GM18907 (cell line): ENCODE data around the gene RNF103.
"Not testable (repeated sequence)": the region's sequence is repeated elsewhere in the genome, so short reads cannot be mapped to it uniquely, and the experiment has no call there.

Experiments used
- ATAC-seq: cut with Tn5 transposase; IDR thresholded peaks from one replicate; pipeline ENCODE4 v1.9.1; 2021; ENCODE audit warnings: mild to moderate bottlenecking, moderate library complexity; ENCODE audit not compliant: unreplicated experiment

RNF103 gene, protein sequence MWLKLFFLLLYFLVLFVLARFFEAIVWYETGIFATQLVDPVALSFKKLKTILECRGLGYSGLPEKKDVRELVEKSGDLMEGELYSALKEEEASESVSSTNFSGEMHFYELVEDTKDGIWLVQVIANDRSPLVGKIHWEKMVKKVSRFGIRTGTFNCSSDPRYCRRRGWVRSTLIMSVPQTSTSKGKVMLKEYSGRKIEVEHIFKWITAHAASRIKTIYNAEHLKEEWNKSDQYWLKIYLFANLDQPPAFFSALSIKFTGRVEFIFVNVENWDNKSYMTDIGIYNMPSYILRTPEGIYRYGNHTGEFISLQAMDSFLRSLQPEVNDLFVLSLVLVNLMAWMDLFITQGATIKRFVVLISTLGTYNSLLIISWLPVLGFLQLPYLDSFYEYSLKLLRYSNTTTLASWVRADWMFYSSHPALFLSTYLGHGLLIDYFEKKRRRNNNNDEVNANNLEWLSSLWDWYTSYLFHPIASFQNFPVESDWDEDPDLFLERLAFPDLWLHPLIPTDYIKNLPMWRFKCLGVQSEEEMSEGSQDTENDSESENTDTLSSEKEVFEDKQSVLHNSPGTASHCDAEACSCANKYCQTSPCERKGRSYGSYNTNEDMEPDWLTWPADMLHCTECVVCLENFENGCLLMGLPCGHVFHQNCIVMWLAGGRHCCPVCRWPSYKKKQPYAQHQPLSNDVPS

DNA sequence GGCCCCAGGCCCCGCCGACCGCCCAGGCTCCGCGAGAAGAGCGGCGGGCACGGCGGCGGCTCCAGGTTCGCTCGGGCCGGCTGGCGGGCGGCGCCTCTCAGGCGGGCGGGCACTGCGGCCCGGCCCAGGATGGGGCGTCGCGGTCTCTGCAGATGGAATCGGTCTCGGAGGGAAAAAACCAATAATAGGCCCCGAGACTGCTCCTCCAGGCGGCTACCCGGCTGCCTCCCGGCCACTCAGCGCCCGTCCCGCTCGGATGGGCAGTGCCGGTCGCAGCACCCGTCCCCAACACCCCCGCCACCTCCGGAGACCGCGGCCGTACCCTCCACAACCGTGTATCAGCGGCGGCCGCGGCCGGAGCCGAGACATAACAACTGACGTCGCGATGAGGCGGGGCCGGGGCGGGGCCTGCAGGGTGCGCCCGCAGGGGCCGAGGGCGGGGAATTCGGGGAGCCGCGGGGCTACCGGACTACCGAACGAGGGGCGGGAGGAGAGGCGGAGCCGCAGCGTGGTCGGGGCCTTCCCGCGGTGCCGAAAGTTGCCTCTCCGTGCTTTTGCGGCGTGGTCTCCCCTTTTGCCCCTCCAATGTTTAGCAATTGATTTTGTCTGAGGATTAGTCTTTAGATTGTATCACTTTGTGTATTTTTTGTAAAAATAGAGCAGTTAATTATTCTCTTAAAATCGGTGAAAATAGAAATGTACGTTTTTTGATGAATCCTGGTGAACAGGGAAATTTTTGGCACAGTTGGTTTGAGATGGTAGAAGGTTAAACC is at the start of gene RNF103:
Gene RNF103, minus strand, starts transcription at position 372 of the 773 bp plus-strand sequence. CDS start 979 bp downstream, outside the sequence.
- ATAC-seq, result peak; percentile 82

DNA sequence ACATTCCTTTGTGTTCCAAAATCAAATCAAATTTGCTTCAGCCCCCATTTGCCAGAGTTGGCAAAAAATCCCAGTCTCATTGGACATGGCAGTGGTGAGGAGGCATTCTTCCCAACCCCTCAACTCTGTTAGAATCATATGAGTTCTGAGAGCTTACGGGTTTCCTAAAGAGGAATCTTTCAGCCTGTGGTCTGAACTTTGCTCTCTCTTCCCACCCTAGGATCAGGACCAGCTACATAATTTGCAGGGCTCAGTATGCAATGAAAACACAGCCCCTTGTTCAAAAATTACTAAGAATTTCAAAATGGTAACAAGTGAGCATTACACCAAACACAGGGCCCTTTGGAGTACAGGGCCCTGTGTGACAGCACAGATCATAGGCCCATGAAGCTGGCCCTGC is 49.3 kb upstream of the RNF103 start:
- no peak for ATAC-seq

DNA sequence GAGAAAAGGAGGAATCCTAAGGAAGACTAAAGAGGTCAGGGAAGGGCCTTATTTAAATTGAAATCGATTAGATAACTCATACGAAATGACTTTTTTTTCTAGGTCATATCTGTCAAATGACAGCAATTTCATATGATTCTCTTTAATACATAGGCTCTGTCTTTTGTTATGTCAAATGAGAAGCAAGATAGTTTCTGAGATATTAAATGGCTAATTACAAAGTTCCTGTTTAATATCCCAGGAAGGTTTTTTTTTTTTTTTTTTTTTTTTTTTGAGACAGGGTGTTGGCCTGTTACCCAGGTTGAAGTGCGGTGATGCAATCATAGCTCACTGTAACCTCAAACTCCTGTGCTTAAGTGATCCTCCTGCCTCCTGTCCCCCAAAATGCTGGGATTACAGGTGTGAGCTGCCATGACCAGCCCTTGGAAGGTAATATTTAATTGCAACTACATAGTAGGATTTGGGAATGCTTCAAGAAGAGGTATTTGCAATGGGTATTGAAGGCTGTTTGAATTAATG is 48.4 kb upstream of the RNF103 start:
- ATAC-seq, result no peak

DNA sequence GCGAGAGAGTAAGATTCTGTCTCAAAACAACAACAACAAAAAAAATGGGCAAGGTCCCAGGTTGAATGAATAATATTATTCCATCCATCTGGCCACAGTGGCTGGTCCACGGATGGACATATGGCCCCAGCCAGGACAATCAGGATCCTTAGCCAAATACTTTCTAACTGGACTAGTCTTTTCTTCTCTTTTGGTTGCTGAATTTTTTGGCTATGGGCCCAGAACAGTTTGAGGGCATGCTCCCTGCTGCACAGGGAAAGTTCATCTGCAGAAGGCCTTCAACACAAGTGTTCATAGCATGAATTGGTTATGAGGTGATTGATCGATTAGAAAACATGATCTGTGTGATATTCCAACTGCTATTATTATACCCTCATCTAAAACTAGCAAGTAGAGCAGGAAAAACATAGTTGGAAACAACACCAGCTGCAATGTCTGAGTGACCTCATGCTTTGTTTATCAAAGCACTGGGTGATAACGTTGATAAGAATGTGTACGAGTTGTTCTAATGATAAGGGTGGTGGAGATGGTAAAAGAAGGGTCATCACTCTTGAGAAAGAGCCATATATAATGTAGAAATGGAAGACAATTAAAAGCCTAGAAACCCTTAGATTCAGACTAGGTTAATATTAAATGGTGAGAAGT is 47.8 kb upstream of the RNF103 start:
- no peak for ATAC-seq

GRCh38 chr2:86669323-86669722 is 45.7 kb upstream of the RNF103 start:
- ATAC-seq, result not testable (repeated sequence)

DNA sequence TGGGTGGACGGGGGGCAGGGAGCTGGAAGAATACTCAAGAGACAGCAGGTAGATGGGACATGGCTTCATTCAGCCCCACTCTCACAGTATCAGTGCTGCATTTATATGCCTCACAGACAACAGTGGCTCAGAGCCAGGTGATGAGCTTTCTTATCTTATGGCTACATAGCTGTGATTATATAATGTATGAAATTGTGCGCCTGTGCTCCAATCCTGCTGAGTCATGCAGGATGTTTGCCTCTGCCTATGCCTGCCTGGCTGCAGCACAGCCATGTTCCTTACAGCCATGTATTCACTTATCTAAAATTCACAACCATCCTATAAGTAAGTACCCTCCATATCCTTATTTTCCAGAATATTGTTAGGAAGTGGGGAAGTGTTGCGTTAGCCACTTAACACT is 37.7 kb upstream of the RNF103 start:
- ATAC-seq, result no peak

GRCh38 chr2:86650188-86650587 is 26.5 kb upstream of the RNF103 start:
- no peak for ATAC-seq

DNA sequence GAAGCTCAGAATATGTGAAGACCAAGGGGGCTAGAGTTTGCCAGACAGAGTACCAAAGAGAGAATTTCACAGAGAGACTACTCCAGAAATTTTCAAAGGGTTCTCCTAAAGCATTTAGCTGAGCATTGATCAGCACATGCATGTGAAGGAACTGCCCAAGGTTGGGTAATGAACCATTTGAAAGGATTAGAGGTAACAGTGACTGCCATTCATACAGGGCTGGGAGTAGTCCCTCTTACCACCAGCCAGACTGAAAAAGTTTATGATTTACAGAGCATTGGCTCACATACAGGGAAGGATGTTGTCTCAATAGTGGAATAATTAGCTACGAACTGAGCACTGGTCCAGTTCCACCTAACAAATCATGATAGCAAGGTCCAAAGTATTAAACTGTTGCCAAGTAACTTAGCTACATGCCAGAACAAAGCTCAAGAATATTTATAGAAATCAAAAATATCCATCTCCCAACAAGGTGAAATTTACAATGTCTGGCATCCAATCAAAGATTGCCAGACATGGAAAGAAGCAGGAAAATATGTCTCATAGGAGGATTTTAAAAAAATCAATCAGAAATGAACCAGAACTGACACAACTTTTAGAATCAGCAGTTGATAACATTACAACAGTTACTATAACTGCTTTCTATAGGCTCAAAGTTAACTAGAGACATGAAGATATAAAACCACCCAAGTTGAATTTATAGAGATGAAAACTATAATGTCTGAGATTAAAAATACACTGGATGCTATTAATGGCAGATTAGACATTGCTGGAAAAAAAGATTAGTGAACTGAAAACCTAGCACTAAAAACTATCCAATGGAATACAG is 25.7 kb upstream of the RNF103 start:
- no peak for ATAC-seq

DNA sequence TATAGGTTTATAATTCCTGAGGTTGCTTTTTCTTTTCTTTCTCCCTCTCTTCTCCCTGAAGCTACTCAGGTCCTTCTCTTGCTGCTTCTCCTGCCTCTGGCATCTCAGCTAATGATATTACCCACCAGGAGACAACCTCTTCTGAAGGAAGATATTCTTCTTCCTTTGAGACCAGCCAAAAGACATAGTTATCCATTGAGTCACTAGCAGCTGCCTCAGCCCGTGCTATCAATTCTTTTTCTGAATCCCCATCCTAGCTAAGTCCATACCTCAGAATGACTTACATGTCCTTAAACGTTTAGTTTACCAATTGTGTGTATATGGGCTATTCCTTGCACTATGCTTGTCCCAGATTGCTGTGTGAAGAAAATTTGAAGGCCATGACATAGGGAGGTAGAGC is 25.0 kb upstream of the RNF103 start:
- ATAC-seq, result no peak

DNA sequence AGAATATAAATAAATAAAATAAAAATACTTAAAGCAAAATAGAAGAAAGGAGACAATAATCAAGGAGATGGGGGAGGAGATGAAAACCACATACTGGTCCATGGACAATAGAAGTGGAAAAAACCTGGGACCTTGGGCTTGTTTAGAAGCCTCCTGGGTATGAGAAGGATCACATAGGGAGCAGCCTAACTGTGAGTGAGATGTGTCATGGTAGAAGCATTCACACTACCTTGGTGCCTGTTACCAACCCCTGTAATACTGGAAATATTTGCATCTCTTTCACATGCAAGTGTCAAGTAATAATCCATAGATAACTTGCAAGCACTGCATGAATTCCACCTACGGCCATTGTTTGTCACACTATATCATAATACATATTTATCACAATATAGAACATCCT is 23.2 kb upstream of the RNF103 start:
- ATAC-seq, result no peak

DNA sequence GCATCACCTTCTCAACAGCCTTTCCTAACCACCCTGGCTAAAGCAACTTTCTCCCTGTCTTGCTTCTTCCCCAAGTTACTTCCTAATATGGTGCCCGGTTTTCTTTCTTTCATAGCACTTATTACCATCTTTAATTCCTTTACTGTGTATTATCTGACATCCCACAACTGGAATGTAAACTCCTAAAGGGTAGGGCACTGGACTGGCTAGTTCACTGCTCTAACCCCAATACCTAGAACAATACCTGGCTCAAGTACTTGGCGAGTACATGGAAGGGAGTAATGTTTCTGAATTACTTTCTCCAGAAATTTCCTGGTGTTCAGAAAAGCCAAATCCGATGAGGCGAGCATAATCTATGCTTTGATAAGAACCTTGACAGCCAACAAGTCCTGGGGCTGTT is 22.7 kb upstream of the RNF103 start:
- ATAC-seq, result no peak

DNA sequence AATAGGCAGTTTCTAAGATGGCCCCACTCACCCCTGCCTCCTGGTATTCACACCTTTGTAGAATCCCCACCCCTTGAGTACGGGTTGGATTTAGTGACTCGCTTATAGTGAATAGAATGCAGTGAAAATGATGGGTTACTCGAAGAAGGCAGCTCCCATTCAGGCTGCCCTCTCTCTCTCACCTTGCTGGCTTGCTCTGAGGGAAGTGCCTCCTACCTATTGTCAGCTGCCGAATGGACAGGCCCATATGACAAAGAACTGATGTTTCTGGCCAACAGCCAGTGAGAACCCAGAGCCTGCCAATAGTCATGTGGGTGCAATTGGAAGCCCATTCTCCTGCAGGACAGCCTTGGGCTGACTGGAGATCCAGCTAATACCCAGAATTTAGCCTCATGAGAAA is 22.1 kb upstream of the RNF103 start:
- no peak for ATAC-seq

DNA sequence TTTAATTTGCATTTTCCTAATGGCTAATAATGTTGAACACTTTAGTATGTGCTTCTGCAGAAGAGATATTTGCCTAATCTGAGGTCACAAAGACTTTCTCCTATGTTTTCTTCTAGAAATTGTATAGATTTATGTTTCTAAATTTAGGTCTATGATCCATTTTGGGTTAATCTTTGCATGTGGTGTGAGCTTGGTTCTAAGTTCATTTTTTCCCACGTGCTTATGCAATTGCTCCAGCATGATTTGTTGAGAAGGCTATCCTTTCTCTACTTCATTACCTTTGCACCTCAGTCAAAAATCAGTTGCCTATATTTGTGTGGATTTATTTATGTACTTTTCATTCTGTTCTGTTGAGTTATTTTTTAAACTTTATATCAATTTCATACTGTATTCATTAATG is 15.0 kb upstream of the RNF103 start:
- no peak for ATAC-seq

GRCh38 chr2:86636842-86637241 is 13.2 kb upstream of the RNF103 start:
- ATAC-seq, result peak; percentile 59

DNA sequence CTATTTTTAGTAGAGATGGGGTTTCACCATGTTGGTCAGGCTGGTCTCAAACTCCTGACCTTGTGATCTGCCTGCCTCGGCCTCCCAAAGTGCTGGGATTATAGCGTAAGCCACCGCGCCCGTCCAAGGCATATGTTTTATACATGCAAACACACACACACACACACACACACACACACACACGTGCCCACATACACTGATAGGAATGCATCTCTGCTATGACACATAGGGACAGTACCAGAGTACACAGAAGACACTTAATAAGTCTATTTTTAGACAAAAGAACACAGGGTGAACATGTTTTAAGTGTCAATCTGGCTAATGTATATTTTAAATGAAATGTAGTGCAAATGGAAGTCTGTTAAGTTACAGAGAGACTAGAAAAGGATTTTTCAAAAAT is 10.7 kb upstream of the RNF103 start:
- ATAC-seq, result no peak

DNA sequence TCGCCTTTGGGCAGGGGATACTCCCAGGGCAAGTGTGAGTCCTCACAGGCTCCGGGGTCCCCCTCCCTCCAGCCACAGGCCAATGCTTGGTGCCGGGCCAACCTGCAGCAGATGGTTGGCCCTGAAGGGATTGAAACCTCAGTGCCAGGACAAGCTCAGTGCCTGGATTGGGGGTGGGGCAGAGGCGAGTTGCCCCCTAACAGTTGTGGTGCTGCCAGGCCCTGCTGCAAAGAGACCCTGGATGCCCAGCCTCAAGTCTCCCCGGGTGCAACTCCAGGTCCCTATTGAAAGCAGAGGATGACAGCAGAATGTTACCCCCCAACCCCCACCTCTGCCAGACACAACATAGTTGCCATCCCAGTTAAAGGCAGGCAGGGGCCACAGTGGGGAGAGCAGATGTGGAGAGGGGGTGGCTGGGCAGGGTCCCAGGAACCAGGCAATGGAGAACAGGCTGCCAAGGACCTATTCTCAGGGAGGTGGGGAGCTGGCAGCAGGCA is 9.5 kb upstream of the RNF103 start:
- no peak for ATAC-seq

DNA sequence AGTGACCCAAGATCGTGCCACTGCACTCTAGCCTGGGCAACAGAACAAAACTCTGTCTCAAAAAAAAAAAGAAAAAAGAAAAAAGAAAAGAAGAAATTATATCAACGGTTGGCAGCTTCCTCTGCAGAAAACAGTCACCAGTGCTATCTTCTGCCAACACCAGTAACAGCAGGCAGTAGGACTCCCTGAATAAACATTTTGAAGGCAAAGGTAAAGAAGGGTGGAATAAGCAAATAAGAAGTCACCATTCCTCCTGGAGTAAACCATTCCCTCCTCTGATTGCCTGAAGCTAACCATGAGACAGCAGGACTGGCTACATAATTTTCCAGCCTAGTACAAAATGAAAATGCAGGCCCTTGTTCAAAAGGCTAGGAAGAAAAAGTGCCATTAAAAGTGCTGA is 9.0 kb upstream of the RNF103 start:
- no peak for ATAC-seq

GRCh38 chr2:86631846-86632485 is 8.3 kb upstream of the RNF103 start:
- no peak for ATAC-seq

- ATAC-seq, result peak; percentile 36
Observed at GRCh38 chr2:86628091-86628522, 4.4 kb upstream of the RNF103 start.
